ENCODE measurements around the gene CCDC7. TPM values are rescaled to one million over a fixed set of nuclear protein-coding genes. Genes with fewer than 3 reads are reported as not detected.

The CCDC7 gene
- total RNA-seq, 4 donors from 2014 or later: 2.4 to 12.5 (median 10.5) TPM

DNA sequence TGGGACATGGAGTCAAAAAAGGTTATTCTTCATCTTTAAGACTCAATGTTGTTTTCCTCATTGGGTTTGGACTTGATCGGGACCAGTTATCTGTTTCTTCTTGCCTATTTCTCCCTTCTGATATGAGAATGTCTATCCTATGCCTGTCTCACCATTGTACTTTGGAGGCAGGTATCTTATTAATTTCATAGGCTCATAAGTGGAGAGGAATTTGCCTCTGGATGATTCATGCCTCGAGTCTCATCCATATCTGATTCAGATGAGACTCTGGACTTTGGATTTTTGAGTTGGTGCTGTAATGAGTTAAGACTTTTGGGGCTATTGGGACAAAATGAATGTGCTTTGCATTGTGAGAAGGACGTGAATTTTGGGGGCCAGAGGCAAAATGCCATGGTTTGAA lies 36.2 kb upstream of the CCDC7 start:
- DNase-seq (ENCODE audit: low spot score in 2 of 2): no peak
- no peak overlapping the region for H3K4me3 ChIP-seq (ENCODE audit: low read depth, poor library complexity, severe bottlenecking)
- intact Hi-C loops (cut with DNase I; ENCODE audit: low total_unique reads): no loop called here
- WGBS, 2 donors: 78 to 82% methylated on average over 3 of the region's 3 CpGs
- TF ChIP-seq CTCF (IDR thresholded peaks at IDR 0.05) (no peak), POLR2A (IDR thresholded peaks at IDR 0.05) (no peak)

DNA sequence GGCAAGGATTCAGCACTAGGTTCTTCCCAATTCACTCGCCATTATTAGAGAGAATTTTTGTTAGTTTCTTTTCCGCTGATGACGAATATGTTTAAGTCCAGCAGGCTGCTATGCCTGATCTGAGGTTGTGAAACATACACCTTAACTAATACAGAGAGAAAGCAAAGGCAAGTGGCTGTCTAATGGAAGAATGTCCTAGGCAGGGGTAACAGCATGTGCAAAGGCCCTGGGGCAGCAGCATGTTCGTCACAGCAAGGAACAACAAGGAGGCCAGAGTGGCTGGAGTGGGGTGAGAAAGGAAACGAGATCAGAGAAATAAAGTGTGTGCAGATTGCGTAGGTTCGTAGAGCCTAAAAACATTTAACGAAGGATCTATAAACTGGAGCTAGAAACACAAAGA lies 35.4 kb upstream of the CCDC7 start:
- WGBS, 2 donors: 96 to 97% methylated on average over 8 of the region's 8 CpGs
- intact Hi-C loops (cut with DNase I; ENCODE audit: low total_unique reads): no loop called here
- H3K4me3 ChIP-seq (ENCODE audit: low read depth, poor library complexity, severe bottlenecking): no peak overlapping the region
- no peak for DNase-seq (ENCODE audit: low spot score in 2 of 2)
- TF ChIP-seq POLR2A (IDR thresholded peaks at IDR 0.05) (no peak), CTCF (IDR thresholded peaks at IDR 0.05) (no peak)

GRCh38 chr10:32411797-32412498 lies 34.0 kb upstream of the CCDC7 start:
- intact Hi-C loops (cut with DNase I; ENCODE audit: low total_unique reads): no loop called here
- no peak overlapping the region for H3K4me3 ChIP-seq (ENCODE audit: low read depth, poor library complexity, severe bottlenecking)
- 58 to 70% methylated on average over 2 of the region's 2 CpGs for WGBS, 2 donors
- no peak for DNase-seq (ENCODE audit: low spot score in 2 of 2)
- TF ChIP-seq CTCF (IDR thresholded peaks at IDR 0.05): no peak
- TF ChIP-seq POLR2A (IDR thresholded peaks at IDR 0.05): no peak

DNA sequence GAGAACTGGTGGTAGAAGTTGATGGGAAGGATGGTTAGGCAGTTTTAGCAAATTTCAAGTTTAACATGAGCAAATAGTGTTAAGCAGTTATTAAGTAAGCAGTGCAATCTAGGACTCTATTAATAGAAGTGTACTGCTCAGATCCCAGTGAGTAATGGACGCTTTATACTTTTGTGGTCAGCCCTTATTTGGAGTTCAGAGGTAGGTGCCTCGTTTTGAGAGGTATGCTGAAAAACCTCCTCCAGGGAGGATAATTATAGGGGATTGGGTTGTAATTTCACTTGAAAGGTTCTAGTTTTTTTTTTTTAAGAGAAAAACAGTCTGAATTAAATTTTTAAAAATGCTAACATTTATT lies 33.5 kb upstream of the CCDC7 start:
- DNase-seq (ENCODE audit: low spot score in 2 of 2): no peak
- intact Hi-C loops (cut with DNase I; ENCODE audit: low total_unique reads): no loop called here
- TF ChIP-seq CTCF (IDR thresholded peaks at IDR 0.05) (no peak), POLR2A (IDR thresholded peaks at IDR 0.05) (no peak)
- no peak overlapping the region for H3K4me3 ChIP-seq (ENCODE audit: low read depth, poor library complexity, severe bottlenecking)
- 47 to 56% methylated on average over 2 of the region's 2 CpGs for WGBS, 2 donors

- DNase-seq (ENCODE audit: low spot score in 2 of 2): no peak
Observed at GRCh38 chr10:32413513-32413912, 32.4 kb upstream of the CCDC7 start.

More at GRCh38 chr10:32413513-32413912, 32.4 kb upstream of the CCDC7 start:
- 85 to 92% methylated on average over 2 of the region's 2 CpGs for WGBS, 2 donors
- TF ChIP-seq POLR2A (IDR thresholded peaks at IDR 0.05) (no peak), CTCF (IDR thresholded peaks at IDR 0.05) (no peak)
- H3K4me3 ChIP-seq (ENCODE audit: low read depth, poor library complexity, severe bottlenecking): no peak overlapping the region
- intact Hi-C loops (cut with DNase I; ENCODE audit: low total_unique reads): no loop called here
